ENCODE results near the gene ASB1.

The ASB1 gene

DNA sequence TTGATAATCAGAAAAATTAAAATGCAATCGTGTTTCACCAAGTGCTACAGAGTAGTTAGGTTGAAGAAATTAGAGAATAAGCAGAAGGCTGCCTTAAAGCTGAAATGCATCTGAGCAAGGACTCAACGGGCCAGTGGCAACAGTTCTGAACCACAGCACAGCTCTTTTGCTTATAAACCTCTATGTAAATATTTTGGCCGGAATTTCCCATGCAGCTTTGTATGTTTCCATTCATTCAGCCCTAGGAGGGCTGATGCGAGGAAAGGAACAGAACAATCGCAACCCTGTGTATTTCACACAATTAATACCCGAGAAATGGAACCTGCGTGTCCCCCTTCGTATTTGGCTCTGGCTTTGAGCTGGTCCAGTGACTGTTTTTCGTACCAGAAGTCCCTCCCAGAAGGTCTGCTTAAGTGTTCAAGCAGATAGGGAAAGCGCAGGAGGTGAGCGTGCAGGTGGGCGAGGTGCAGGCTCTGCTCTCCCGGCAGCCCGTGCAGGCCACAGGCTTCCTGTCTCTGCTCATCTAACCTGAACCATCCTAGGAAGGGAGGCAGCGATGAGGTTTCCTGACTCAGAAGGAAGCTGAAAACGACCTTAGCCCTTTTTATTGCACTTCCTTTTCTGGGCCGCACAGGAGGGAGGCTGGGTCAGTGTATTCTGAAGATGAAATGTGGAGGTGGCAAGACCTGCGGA, 67.3 kb downstream of the ASB1 start:
- Histone ChIP-seq H3K27me3 (no peaks in the 10 kb centered on the region), H3K4me1 (no peaks in the 10 kb centered on the region), H3K9me3 (no peaks in the 10 kb centered on the region), H3K36me3 (no peaks in the 10 kb centered on the region), H3K4me3 (ENCODE audit: low read depth, low read length) (no peak overlapping the region)
- TF ChIP-seq, protein P1, sequence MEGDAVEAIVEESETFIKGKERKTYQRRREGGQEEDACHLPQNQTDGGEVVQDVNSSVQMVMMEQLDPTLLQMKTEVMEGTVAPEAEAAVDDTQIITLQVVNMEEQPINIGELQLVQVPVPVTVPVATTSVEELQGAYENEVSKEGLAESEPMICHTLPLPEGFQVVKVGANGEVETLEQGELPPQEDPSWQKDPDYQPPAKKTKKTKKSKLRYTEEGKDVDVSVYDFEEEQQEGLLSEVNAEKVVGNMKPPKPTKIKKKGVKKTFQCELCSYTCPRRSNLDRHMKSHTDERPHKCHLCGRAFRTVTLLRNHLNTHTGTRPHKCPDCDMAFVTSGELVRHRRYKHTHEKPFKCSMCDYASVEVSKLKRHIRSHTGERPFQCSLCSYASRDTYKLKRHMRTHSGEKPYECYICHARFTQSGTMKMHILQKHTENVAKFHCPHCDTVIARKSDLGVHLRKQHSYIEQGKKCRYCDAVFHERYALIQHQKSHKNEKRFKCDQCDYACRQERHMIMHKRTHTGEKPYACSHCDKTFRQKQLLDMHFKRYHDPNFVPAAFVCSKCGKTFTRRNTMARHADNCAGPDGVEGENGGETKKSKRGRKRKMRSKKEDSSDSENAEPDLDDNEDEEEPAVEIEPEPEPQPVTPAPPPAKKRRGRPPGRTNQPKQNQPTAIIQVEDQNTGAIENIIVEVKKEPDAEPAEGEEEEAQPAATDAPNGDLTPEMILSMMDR (IDR thresholded peaks at IDR 0.05; ENCODE audit: low read depth, low read length) = no peak
- DNase-seq = no peak

DNA sequence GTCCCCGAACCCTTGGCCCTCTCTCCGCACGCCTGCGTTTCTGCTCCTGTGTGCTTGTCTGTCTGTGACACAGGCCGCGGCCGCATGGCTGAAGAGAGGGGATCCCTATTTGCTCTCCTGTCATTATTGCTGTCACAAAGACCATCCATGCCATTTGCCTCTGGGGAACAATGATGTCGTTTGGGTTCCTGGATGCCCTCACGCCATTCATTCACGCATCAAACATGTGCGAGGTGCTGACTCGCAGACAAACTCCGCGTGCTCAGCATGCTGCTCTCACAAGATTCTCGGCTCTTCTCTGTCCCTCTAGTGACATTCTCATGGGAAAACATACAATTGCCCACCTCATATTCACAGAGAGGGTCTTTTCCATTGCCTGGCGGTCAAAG, 67.8 kb downstream of the ASB1 start:
- no peaks in the 10 kb centered on the region for H3K27me3 ChIP-seq
- no peaks in the 10 kb centered on the region for H3K4me1 ChIP-seq
- H3K4me3 ChIP-seq (ENCODE audit: low read depth, low read length) = no peak overlapping the region
- TF ChIP-seq, protein P1 (IDR thresholded peaks at IDR 0.05; ENCODE audit: low read depth, low read length) = no peak
- no peaks in the 10 kb centered on the region for H3K36me3 ChIP-seq
- no peak for DNase-seq
- no peaks in the 10 kb centered on the region for H3K9me3 ChIP-seq

DNA sequence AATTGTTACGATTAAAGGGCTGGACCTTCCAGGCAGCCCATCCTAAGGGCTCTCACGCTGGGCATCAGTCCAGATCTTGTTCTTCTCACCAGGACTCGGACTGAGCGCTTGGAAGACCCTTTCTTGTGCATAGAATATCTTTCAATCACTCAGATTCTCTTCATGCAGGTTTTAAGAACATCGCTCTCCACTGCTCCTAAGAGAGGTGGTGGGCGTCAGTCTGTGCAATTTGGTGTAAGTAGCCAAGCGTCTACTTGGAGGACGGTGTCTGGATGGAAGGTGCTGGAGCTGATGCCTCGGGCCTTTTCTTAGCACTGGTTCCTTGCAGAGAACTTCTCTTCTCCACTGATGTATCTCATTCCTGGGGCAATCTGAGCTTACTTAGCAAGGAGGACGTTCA, 68.7 kb downstream of the ASB1 start:
- no peaks in the 10 kb centered on the region for H3K27me3 ChIP-seq
- no peak overlapping the region for H3K4me3 ChIP-seq (ENCODE audit: low read depth, low read length)
- H3K36me3 ChIP-seq = no peaks in the 10 kb centered on the region
- DNase-seq = no peak
- TF ChIP-seq, protein P1 (IDR thresholded peaks at IDR 0.05; ENCODE audit: low read depth, low read length) = no peak
- H3K4me1 ChIP-seq = no peaks in the 10 kb centered on the region
- no peaks in the 10 kb centered on the region for H3K9me3 ChIP-seq

DNA sequence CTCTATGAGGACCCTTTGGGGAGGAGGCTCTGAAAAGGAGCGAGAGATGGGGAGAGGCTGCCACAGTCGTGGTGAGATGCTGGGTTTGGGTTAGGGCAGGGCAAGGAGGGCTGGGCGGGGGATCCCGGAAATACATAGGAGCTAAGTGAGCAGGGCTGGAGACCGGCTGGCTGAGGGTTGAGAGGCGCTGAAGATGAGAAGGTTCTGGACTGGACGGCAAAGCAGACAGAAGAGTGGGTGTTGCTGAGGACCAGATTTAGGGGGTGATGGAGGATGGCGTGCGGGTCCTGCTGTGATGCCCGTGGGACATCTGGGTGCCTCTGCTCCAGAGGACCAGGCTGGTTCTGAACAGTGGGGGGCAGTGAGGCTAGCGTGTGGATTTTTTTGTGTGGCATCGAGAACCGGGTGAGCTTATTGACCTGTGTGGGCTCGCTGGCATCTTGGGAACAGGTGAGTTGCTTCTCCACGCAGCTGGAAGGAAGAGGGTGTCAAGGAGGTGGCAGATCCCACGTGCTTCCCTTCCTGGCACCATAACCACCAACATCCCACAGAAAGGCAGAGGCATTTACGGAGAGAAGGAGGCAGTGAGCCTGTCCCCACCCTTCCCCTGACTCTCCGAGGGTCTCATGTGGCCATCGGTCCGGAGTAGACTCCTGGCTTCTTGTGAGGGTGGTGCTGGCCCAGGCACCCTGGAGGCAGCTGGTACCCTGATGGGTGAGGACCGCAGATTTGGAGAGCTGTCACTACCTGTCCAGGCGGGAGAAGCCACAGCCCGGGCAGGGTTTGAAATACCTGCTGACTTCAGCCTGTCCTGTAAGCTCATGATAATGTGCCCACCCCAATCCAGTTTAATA, 70.3 kb downstream of the ASB1 start:
- Histone ChIP-seq H3K27me3 (no peaks in the 10 kb centered on the region), H3K36me3 (no peaks in the 10 kb centered on the region), H3K9me3 (no peaks in the 10 kb centered on the region), H3K4me1 (no peaks in the 10 kb centered on the region), H3K4me3 (ENCODE audit: low read depth, low read length) (no peak overlapping the region)
- no peak for DNase-seq
- TF ChIP-seq, protein P1 (IDR thresholded peaks at IDR 0.05; ENCODE audit: low read depth, low read length) = no peak

GRCh38 chr2:238497610-238498005, 70.9 kb downstream of the ASB1 start:
- H3K36me3 ChIP-seq = no peaks in the 10 kb centered on the region
- H3K9me3 ChIP-seq = no peaks in the 10 kb centered on the region
- no peaks in the 10 kb centered on the region for H3K4me1 ChIP-seq
- DNase-seq = no peak
- H3K4me3 ChIP-seq (ENCODE audit: low read depth, low read length) = no peak overlapping the region
- TF ChIP-seq, protein P1 (IDR thresholded peaks at IDR 0.05; ENCODE audit: low read depth, low read length) = no peak
- no peaks in the 10 kb centered on the region for H3K27me3 ChIP-seq

- Histone ChIP-seq H3K36me3 (no peaks in the 10 kb centered on the region), H3K4me1 (no peaks in the 10 kb centered on the region), H3K9me3 (no peaks in the 10 kb centered on the region), H3K27me3 (no peaks in the 10 kb centered on the region), H3K4me3 (ENCODE audit: low read depth, low read length) (no peak overlapping the region)
- TF ChIP-seq, protein P1 (IDR thresholded peaks at IDR 0.05; ENCODE audit: low read depth, low read length) = no peak
- DNase-seq = no peak
These were observed 71.5 kb downstream of the ASB1 start for GRCh38 chr2:238498188-238498587.

Data from BE2C (cell line).